Endothelial cell of umbilical vein (primary cell): Measurements from ENCODE around the gene SIAH3. TPM values are rescaled to one million over a fixed set of nuclear protein-coding genes. Genes with fewer than 3 reads are reported as not detected.

Source experiments
- BruUV-seq: library from RNA; stranded (reverse); fragments of 400-500 nt; replicated peaks from 2 replicates; lab custom pipeline; 2021; lab: Mats Ljungman, UMichigan
- CTCF ChIA-PET: fragments of 300-600, 350-600 bp; sonication (Branson Sonifier 250); formaldehyde crosslinking; loops from one replicate; lab custom pipeline; 2021; ENCODE audit warnings: antibody characterized with exemption, inconsistent platforms; lab: Charles Lee
- POLR2A ChIA-PET: fragments of 300-600, 350-600 bp; sonication (Branson Sonifier 250); formaldehyde crosslinking; loops from one replicate; lab custom pipeline; 2021; ENCODE audit warnings: antibody characterized with exemption, inconsistent platforms; lab: Charles Lee
- DNase-seq: peaks from one replicate; pipeline ENCODE4 v3.0.0-alpha.2; 2011; ENCODE audit warnings: low read depth, low spot score
- FAIRE-seq: peaks from 2 replicates; lab custom pipeline; 2011; peaks lifted over from hg19 to GRCh38; lab: Jason Lieb, UNC
- H2AFZ ChIP-seq: 2 replicates; pipeline ENCODE4 v1.6.0; 2012; ENCODE audit warnings: low read depth, low read length, control low read depth, inconsistent platforms
- H3K27ac ChIP-seq: 2 replicates; pipeline ENCODE4 v1.5.1; 2011; ENCODE audit warnings: low read depth, mild to moderate bottlenecking, control low read depth, low read length, moderate library complexity; ENCODE audit not compliant: insufficient read depth
- H3K27me3 ChIP-seq, 2 experiments: 2 replicates each; pipeline versions ENCODE4 v1.6.0 to v1.6.1; 2011; ENCODE audit warnings: low read length in 2 of 2, mixed read lengths in 1 of 2; ENCODE audit not compliant: control insufficient read depth in 2 of 2, insufficient read depth in 2 of 2
- H3K36me3 ChIP-seq, 2 experiments: 2 replicates in 1 of 2; 3 replicates in 1 of 2; pipeline ENCODE4 v1.5.1; 2011; ENCODE audit warnings: low read length in 2 of 2, mild to moderate bottlenecking in 1 of 2, moderate library complexity in 1 of 2; ENCODE audit not compliant: control insufficient read depth in 2 of 2, insufficient read depth in 2 of 2; ENCODE audit errors: extremely low read depth in 1 of 2
- H3K4me1 ChIP-seq: 3 replicates; pipeline ENCODE4 v1.5.1; 2011; ENCODE audit warnings: mild to moderate bottlenecking, low read length; ENCODE audit not compliant: control insufficient read depth, insufficient read depth; ENCODE audit errors: extremely low read depth
- H3K4me2 ChIP-seq: 2 replicates; pipeline ENCODE4 v1.6.1; 2011; ENCODE audit warnings: low read length, control low read depth, mixed read lengths; ENCODE audit not compliant: insufficient read depth
- H3K4me3 ChIP-seq, 3 experiments: fragments of 200-600 bp in 1 of 3; sonication (generic), shearing (Covaris generic) in 1 of 3; replicated peaks in 1 of 3; 2 replicates each; pipeline ENCODE4 v1.5.1; 2011 to 2016; ENCODE audit warnings: control low read depth in 3 of 3, low read length in 3 of 3, mild to moderate bottlenecking in 2 of 3, inconsistent platforms in 1 of 3, low read depth in 1 of 3, moderate library complexity in 1 of 3; ENCODE audit not compliant: insufficient read depth in 1 of 3
- H3K79me2 ChIP-seq: 2 replicates; pipeline ENCODE4 v1.6.0; 2012; ENCODE audit warnings: low read length, inconsistent platforms; ENCODE audit not compliant: control insufficient read depth, insufficient read depth
- H3K9ac ChIP-seq: replicated peaks from 2 replicates; pipeline ENCODE3; 2011; ENCODE audit warnings: low read length, control low read depth; ENCODE audit not compliant: insufficient read depth; ENCODE audit errors: extremely low read depth
- H3K9me1 ChIP-seq: replicated peaks from 3 replicates; pipeline ENCODE4 v1.6.0; 2011; ENCODE audit warnings: mild to moderate bottlenecking, low read length; ENCODE audit not compliant: control insufficient read depth, insufficient read depth; ENCODE audit errors: extremely low read depth
- H3K9me3 ChIP-seq: replicated peaks from 2 replicates; pipeline ENCODE4 v1.5.1; 2012; ENCODE audit warnings: low read length, inconsistent platforms; ENCODE audit not compliant: control insufficient read depth, insufficient read depth
- H4K20me1 ChIP-seq: replicated peaks from 2 replicates; pipeline ENCODE3; 2011; ENCODE audit warnings: mild to moderate bottlenecking, low read length; ENCODE audit not compliant: control insufficient read depth, insufficient read depth; ENCODE audit errors: extremely low read depth
- EZH2 ChIP-seq: IDR thresholded peaks from 2 replicates; pipeline ENCODE4 v1.6.1; 2012; ENCODE audit warnings: borderline replicate concordance, low read depth, mild to moderate bottlenecking, moderate library complexity, low read length, inconsistent platforms; ENCODE audit not compliant: severe bottlenecking
- FOS ChIP-seq: IDR thresholded peaks from 2 replicates; pipeline ENCODE4 v1.6.1; 2011; ENCODE audit warnings: mild to moderate bottlenecking, low read length, moderate library complexity, borderline replicate concordance; ENCODE audit not compliant: insufficient read depth
- GATA2 ChIP-seq: IDR thresholded peaks from 2 replicates; pipeline ENCODE4 v1.7.0; 2011; ENCODE audit warnings: low read depth, mild to moderate bottlenecking, moderate library complexity, mixed read lengths, low read length; ENCODE audit not compliant: insufficient read length, insufficient read depth
- JUN ChIP-seq: IDR thresholded peaks from 2 replicates; pipeline ENCODE4 v1.6.1; 2011; ENCODE audit warnings: borderline replicate concordance, low read depth; ENCODE audit not compliant: insufficient read length, insufficient read depth
- MYC ChIP-seq: IDR thresholded peaks from one replicate; pipeline ENCODE4 v1.6.1; 2011; ENCODE audit warnings: mild to moderate bottlenecking, low read depth, low read length
- POLR2A ChIP-seq: IDR thresholded peaks from 2 replicates; pipeline ENCODE4 v1.6.1; 2012; ENCODE audit warnings: low read depth, mild to moderate bottlenecking, control low read depth, low read length
- POLR2AphosphoS5 ChIP-seq: IDR thresholded peaks from 2 replicates; pipeline ENCODE4 v1.6.1; 2012; ENCODE audit warnings: low read depth, mild to moderate bottlenecking, control low read depth, low read length, moderate library complexity; ENCODE audit not compliant: insufficient read depth
- dilution Hi-C: fragments of 300-500 bp; cut with MboI; formaldehyde crosslinking; loops from one replicate; pipeline ENCODE4 v1.15.0; 2019; ENCODE audit warnings: low sequenced_read_pairs; ENCODE audit not compliant: extremely low pct_ligation_motif_present
- intact Hi-C: fragments of 100-400 bp; cut with micrococcal nuclease; formaldehyde crosslinking; loops from one replicate; pipeline ENCODE4 v1.10.0; 2022
- polyA plus RNA-seq, 4 experiments: library from polyadenylated mRNA; depleted of rRNA in 3 of 4; stranded (reverse) in 3 of 4; unstranded in 1 of 4; fragments of >200 nt; gene quantifications; 2 replicates each; pipeline versions ENCODE4 v1.2.1 to v1.2.3, GENCODE V29; 2011 to 2012; ENCODE audit warnings: missing spikeins in 1 of 4
- total RNA-seq: library from RNA; stranded (reverse); gene quantifications from 2 replicates; pipeline ENCODE4 v1.2.3, GENCODE V29; 2021
- TF ChIP-seq, protein P1 (sequence below), 2 donors: IDR thresholded peaks; 1 replicate in 1 of 2; 2 replicates in 1 of 2; pipeline ENCODE4 v1.5.1; 2011; ENCODE audit warnings: low read length in 2 of 2, mild to moderate bottlenecking in 2 of 2, moderate library complexity in 2 of 2, control low read depth in 1 of 2, inconsistent platforms in 1 of 2, low read depth in 1 of 2; ENCODE audit not compliant: insufficient read depth in 1 of 2; ENCODE audit errors: extremely low read depth in 1 of 2
- TF ChIP-seq, protein P2 (sequence below): IDR thresholded peaks from 2 replicates; pipeline ENCODE4 v1.6.1; 2011; ENCODE audit not compliant: insufficient read depth, insufficient read length

Gene SIAH3
- total and polyA plus RNA-seq, 2 donors (not counting 3 experiments of a cell fraction or from before 2014, with no cell fraction given): 0.03 TPM; not detected in 1

DNA sequence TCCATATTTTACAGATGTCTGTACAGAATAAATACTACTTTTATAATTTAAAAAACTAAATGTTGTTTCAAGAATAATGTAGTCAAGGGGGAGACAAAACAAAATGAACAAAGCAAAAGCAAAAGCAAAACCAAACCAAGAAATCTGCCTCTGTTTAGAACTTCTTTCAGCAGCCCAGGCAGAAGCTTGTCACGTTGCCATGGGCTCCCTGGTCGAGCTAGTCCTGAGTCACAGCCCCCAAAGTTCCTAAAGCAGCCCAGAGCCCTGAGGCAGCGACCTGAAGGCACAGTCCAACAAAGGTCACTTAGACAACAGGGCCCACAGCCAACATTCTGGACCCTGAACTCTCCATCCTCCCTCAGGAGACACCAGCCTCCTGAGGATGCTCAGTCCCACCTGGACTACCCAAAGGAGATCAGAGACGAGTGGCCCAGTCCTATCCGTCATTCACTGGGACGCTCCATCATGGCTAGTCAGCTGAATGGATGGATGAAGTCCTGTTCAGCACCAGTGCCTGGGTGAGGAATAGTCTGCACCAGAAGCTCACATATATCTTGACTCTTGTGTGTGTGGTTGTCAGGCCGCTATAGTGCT lies 41.7 kb downstream of the SIAH3 start:
- BruUV-seq: no TSS peak

More for the DNA sequence above, 41.7 kb downstream of the SIAH3 start:
- no peak overlapping the region for H3K4me3 ChIP-seq
- ChIA-PET CTCF (no interaction called here), POLR2A (no interaction called here)
- peaks cover 0 to 7% of the 10 kb centered on the region in 2 experiments for H3K27me3 ChIP-seq
- H3K9ac ChIP-seq: no peak overlapping the region
- H3K9me3 ChIP-seq: no peaks in the 10 kb centered on the region
- H4K20me1 ChIP-seq: no peaks in the 10 kb centered on the region
- no peaks in the 10 kb centered on the region for H3K79me2 ChIP-seq
- no peaks in the 10 kb centered on the region for H3K9me1 ChIP-seq
- FAIRE-seq (no peak), DNase-seq (no peak)
- dilution Hi-C loops: no loop called here
- intact Hi-C loops: loop anchor here (5.0 kb wide), 1 partner anchor 67 kb away; no protein-coding TSS in a partner anchor
- H2AFZ ChIP-seq: no peak overlapping the region
- no peak overlapping the region for H3K4me2 ChIP-seq
- no peaks in the 10 kb centered on the region for H3K36me3 ChIP-seq
- no peak overlapping the region for H3K27ac ChIP-seq
- no peaks in the 10 kb centered on the region for H3K4me1 ChIP-seq
- TF ChIP-seq, protein P1, sequence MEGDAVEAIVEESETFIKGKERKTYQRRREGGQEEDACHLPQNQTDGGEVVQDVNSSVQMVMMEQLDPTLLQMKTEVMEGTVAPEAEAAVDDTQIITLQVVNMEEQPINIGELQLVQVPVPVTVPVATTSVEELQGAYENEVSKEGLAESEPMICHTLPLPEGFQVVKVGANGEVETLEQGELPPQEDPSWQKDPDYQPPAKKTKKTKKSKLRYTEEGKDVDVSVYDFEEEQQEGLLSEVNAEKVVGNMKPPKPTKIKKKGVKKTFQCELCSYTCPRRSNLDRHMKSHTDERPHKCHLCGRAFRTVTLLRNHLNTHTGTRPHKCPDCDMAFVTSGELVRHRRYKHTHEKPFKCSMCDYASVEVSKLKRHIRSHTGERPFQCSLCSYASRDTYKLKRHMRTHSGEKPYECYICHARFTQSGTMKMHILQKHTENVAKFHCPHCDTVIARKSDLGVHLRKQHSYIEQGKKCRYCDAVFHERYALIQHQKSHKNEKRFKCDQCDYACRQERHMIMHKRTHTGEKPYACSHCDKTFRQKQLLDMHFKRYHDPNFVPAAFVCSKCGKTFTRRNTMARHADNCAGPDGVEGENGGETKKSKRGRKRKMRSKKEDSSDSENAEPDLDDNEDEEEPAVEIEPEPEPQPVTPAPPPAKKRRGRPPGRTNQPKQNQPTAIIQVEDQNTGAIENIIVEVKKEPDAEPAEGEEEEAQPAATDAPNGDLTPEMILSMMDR (IDR thresholded peaks at IDR 0.05; ENCODE audit: extremely low read depth in 1 of 2, insufficient read depth in 1 of 2, low read depth in 1 of 2, low read length in 2 of 2): no peak
- TF ChIP-seq POLR2A: no peak
- TF ChIP-seq FOS: no peak
- TF ChIP-seq, protein P2, sequence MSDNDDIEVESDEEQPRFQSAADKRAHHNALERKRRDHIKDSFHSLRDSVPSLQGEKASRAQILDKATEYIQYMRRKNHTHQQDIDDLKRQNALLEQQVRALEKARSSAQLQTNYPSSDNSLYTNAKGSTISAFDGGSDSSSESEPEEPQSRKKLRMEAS: no peak
- TF ChIP-seq MYC: no peak
- no peak for TF ChIP-seq JUN
- no peak for TF ChIP-seq GATA2
- TF ChIP-seq EZH2: no peak
- TF ChIP-seq POLR2AphosphoS5: no peak
